ENCODE data around the gene THSD8. TPM values are rescaled to one million over a fixed set of nuclear protein-coding genes. Genes with fewer than 3 reads are reported as not detected.

THSD8 gene
- total and polyA plus RNA-seq, 2 experiments from 2014 or later, result 5.1 TPM; not detected in 1

DNA sequence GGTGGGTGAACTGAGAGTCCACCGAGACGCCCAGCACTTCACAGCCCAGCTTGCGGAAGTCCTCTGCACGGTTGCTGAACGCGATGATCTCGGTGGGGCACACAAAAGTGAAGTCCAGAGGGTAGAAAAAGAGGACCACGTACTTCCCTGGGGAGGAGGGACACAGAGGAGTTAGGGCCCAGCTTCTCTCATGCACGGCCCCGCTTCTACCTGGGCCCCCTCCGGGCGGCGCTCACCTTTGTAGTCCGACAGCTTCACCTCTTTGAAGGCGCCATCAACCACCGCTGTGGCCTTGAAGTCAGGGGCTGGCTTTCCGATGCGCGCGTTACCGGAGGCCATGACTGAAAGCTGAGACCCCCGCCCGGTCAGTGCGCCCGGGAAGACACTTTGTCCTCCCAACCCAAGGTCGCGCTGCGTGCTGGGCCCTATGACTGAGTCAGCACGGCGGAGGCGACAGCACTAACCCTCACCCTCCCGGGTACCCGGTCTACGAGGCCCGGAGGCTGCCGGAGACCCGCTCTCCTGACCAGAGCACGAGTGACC, 875 bp upstream of the THSD8 start:
- TF ChIP-seq EZH2 (IDR thresholded peaks at IDR 0.05; ENCODE audit: borderline replicate concordance) (no peak), EZH2phosphoT487 (IDR thresholded peaks at IDR 0.05; ENCODE audit: low read depth, severe bottlenecking, unreplicated experiment) (no peak)
- TF ChIP-seq, protein P1, sequence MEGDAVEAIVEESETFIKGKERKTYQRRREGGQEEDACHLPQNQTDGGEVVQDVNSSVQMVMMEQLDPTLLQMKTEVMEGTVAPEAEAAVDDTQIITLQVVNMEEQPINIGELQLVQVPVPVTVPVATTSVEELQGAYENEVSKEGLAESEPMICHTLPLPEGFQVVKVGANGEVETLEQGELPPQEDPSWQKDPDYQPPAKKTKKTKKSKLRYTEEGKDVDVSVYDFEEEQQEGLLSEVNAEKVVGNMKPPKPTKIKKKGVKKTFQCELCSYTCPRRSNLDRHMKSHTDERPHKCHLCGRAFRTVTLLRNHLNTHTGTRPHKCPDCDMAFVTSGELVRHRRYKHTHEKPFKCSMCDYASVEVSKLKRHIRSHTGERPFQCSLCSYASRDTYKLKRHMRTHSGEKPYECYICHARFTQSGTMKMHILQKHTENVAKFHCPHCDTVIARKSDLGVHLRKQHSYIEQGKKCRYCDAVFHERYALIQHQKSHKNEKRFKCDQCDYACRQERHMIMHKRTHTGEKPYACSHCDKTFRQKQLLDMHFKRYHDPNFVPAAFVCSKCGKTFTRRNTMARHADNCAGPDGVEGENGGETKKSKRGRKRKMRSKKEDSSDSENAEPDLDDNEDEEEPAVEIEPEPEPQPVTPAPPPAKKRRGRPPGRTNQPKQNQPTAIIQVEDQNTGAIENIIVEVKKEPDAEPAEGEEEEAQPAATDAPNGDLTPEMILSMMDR (IDR thresholded peaks at IDR 0.05; ENCODE audit: poor library complexity), result no peak
- H2AFZ ChIP-seq, result peak overlapping the region; percentile 91

DNA sequence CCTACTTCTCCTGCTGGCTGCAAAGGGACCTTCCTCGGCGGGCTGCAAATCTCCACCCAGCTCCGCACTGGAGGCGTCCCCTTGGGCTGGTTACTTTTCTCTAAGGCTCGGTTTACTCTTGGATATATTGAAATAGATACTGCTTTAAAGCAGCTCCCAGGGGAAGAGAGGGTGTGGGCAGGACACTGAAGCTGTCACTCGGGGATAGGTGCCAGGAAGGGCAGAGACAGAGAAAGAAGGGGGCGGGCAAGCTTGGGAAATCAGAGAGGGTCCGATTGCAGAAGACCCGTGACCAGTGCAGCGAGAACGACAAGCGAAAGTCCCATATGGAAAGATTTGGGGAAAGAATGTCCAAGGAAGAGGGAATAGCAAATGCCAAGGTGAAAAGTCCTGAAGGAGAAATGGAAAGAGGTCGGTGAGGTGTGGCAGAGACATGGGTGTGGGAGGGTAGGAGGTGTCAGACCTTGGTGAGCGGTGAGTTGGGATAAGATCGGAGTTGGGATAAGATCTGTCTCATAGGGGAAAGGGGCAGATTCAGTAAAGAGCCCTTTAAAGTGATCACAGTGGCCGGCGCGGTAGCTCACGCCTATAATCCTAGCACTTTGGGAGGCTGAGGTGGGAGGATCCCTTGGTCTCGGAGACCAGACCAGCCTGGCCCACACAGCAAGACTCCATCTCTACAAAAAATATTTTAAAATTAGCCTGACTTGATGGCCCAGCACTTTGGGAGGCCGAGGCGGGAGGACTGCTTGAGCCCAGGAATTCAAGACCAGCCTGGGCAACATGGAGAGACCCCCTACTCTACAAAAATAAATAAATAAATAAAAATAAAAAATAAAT, 618 bp downstream of the THSD8 start:
- H3K4me2 ChIP-seq, result peak overlapping the region; percentile 99

More for the DNA sequence above, 875 bp upstream of the THSD8 start:
- H3K9me2 ChIP-seq (replicated peaks; ENCODE audit: insufficient read depth), result no peaks in the 10 kb centered on the region
- H3K36me3 ChIP-seq (replicated peaks; ENCODE audit: insufficient read depth, low read depth), result no peaks in the 10 kb centered on the region
- peak overlapping the region; percentile 98 for H3K4me3 ChIP-seq
- H3K27ac ChIP-seq, result peak overlapping the region; percentile 88
- peaks cover 24% of the 10 kb centered on the region for H3K79me2 ChIP-seq
- H3K27me3 ChIP-seq, result no peaks in the 10 kb centered on the region
- H3K4me2 ChIP-seq, result peak overlapping the region; percentile 99
- H3K4me1 ChIP-seq (ENCODE audit: insufficient read depth), result peaks cover 18% of the 10 kb centered on the region
- 2% methylated on average over 33 of the region's 38 CpGs for WGBS (ENCODE audit: low lambda C conversion rate, missing lambda C conversion rate)
- H3K9me3 ChIP-seq (ENCODE audit: low read depth), result no peaks in the 10 kb centered on the region
- peak; percentile 58 for DNase-seq (ENCODE audit: low spot score)
- H4K20me1 ChIP-seq (ENCODE audit: insufficient read depth, poor library complexity, severe bottlenecking), result peaks cover 6% of the 10 kb centered on the region

DNA sequence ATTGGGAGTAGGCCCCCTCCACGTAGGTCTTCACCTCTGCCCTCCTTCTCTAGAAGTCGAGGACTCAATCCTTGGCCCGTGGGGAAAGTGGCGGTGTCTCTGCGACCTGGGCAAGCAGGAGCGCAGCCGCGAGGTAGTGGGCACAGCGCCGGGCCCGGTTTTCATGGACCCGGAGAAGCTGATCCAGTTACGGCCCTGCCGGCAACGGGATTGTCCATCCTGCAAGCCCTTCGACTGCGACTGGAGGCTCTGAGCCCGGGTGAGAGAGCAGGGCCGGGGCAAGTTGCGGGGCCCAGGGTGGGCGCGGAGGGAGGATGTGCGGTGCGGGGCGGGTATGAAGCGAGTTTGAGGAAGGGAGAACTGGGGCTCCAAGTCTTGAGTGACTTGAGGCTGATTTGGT, 2.2 kb downstream of the THSD8 start:
- WGBS (ENCODE audit: low lambda C conversion rate, missing lambda C conversion rate), result 97% methylated on average over 19 of the region's 26 CpGs
- Histone ChIP-seq H3K36me3 (replicated peaks; ENCODE audit: insufficient read depth, low read depth) (no peaks in the 10 kb centered on the region), H4K20me1 (ENCODE audit: insufficient read depth, poor library complexity, severe bottlenecking) (peaks cover 6% of the 10 kb centered on the region), H3K79me2 (peaks cover 24% of the 10 kb centered on the region), H2AFZ (no peak overlapping the region), H3K4me1 (ENCODE audit: insufficient read depth) (peaks cover 14% of the 10 kb centered on the region), H3K9me3 (ENCODE audit: low read depth) (no peaks in the 10 kb centered on the region), H3K27me3 (no peaks in the 10 kb centered on the region), H3K4me2 (no peak overlapping the region), H3K27ac (no peak overlapping the region), H3K4me3 (no peak overlapping the region), H3K9me2 (replicated peaks; ENCODE audit: insufficient read depth) (no peaks in the 10 kb centered on the region)
- DNase-seq (ENCODE audit: low spot score), result no peak
- TF ChIP-seq, protein P1 (IDR thresholded peaks at IDR 0.05; ENCODE audit: poor library complexity), result no peak
- TF ChIP-seq EZH2 (IDR thresholded peaks at IDR 0.05; ENCODE audit: borderline replicate concordance) (no peak), EZH2phosphoT487 (IDR thresholded peaks at IDR 0.05; ENCODE audit: low read depth, severe bottlenecking, unreplicated experiment) (no peak)

More for the DNA sequence above, 618 bp downstream of the THSD8 start:
- TF ChIP-seq, protein P1 (IDR thresholded peaks at IDR 0.05; ENCODE audit: poor library complexity), result no peak
- TF ChIP-seq EZH2 (IDR thresholded peaks at IDR 0.05; ENCODE audit: borderline replicate concordance) (no peak), EZH2phosphoT487 (IDR thresholded peaks at IDR 0.05; ENCODE audit: low read depth, severe bottlenecking, unreplicated experiment) (no peak)
- Histone ChIP-seq H3K4me3 (peak overlapping the region; percentile 98), H3K9me2 (replicated peaks; ENCODE audit: insufficient read depth) (no peaks in the 10 kb centered on the region), H4K20me1 (ENCODE audit: insufficient read depth, poor library complexity, severe bottlenecking) (peaks cover 6% of the 10 kb centered on the region), H3K9me3 (ENCODE audit: low read depth) (no peaks in the 10 kb centered on the region), H3K79me2 (peaks cover 24% of the 10 kb centered on the region), H3K4me1 (ENCODE audit: insufficient read depth) (peaks cover 14% of the 10 kb centered on the region), H3K27me3 (no peaks in the 10 kb centered on the region), H3K27ac (no peak overlapping the region), H2AFZ (peak overlapping the region; percentile 91), H3K36me3 (replicated peaks; ENCODE audit: insufficient read depth, low read depth) (no peaks in the 10 kb centered on the region)
- WGBS (ENCODE audit: low lambda C conversion rate, missing lambda C conversion rate), result 55% methylated on average over 22 of the region's 22 CpGs
- DNase-seq (ENCODE audit: low spot score), result no peak
